ENCODE results near the gene AGFG2. TPM values are rescaled to one million over a fixed set of nuclear protein-coding genes. Genes with fewer than 3 reads are reported as not detected.

The AGFG2 gene
- total and polyA plus RNA-seq, 2 of the 13 experiments (the other 11 are each of a cell fraction or from before 2014, with no cell fraction given): 125 to 132 TPM

GRCh38 chr7:100568896-100569844, 30.2 kb downstream of the AGFG2 start (continued):
- TF ChIP-seq AHDC1 (CRISPR knock-in tag; IDR thresholded peaks at IDR 0.05; ENCODE audit: borderline replicate concordance) (no peak), DZIP1 (CRISPR knock-in tag; IDR thresholded peaks at IDR 0.05) (no peak), RFX5 (IDR thresholded peaks at IDR 0.05; ENCODE audit: low read depth, low read length) (no peak), REL (CRISPR knock-in tag; conservative IDR thresholded peaks at IDR 0.05) (peak; percentile 92; the same call in 1 of the 2 replicates), ZNF782 (CRISPR knock-in tag; IDR thresholded peaks at IDR 0.05; ENCODE audit: borderline replicate concordance) (0 out of 2 replicates have a peak, but pooled peaks have one; percentile 26), ZBTB39 (CRISPR knock-in tag; IDR thresholded peaks at IDR 0.05) (peak; percentile 6; the same call in 1 of the 2 replicates), ZNF558 (CRISPR knock-in tag; IDR thresholded peaks at IDR 0.05; ENCODE audit: borderline replicate concordance) (no peak), CAMTA2 (CRISPR knock-in tag; IDR thresholded peaks at IDR 0.05; ENCODE audit: borderline replicate concordance) (no peak), ZNF772 (CRISPR knock-in tag; IDR thresholded peaks at IDR 0.05) (peak; percentile 95; the same call in 1 of the 2 replicates), ZNF569 (CRISPR knock-in tag; IDR thresholded peaks at IDR 0.05; ENCODE audit: borderline replicate concordance) (0 out of 2 replicates have a peak, but pooled peaks have one; percentile 13), HNRNPH1 (optimal IDR thresholded peaks at IDR 0.05; ENCODE audit: low read depth, low read length) (no peak), KDM6A (CRISPR knock-in tag; IDR thresholded peaks at IDR 0.05; ENCODE audit: low read depth) (no peak), TOE1 (CRISPR knock-in tag; IDR thresholded peaks at IDR 0.05) (0 out of 2 replicates have a peak, but pooled peaks have one; percentile 23), ZNF83 (CRISPR knock-in tag; IDR thresholded peaks at IDR 0.05; ENCODE audit: borderline replicate concordance) (no peak; the same call in 1 of the 2 replicates), ZNF790 (CRISPR knock-in tag; IDR thresholded peaks at IDR 0.05; ENCODE audit: borderline replicate concordance) (no peak), SMYD3 (CRISPR knock-in tag; IDR thresholded peaks at IDR 0.05) (peak; percentile 82), CBX2 (IDR thresholded peaks at IDR 0.05; ENCODE audit: low read depth, low read length) (no peak), CBX2 (CRISPR knock-in tag; IDR thresholded peaks at IDR 0.05; ENCODE audit: low read depth) (no peak)
